Keratinocyte (primary cell): ENCODE results near the gene C1QTNF12. TPM values are rescaled to one million over a fixed set of nuclear protein-coding genes. Genes with fewer than 3 reads are reported as not detected.

Source experiments
- DNase-seq: peaks from one replicate; pipeline ENCODE4 v3.0.0-alpha.2; 2011; ENCODE audit warnings: low read depth, missing footprints, low spot score
- FAIRE-seq: peaks from 2 replicates; lab custom pipeline; 2011; peaks lifted over from hg19 to GRCh38; lab: Jason Lieb, UNC
- H2AFZ ChIP-seq: 2 replicates; pipeline ENCODE4 v1.6.0; 2012; ENCODE audit warnings: low read length, control low read depth, inconsistent platforms; ENCODE audit not compliant: control insufficient read depth
- H3K27ac ChIP-seq: 2 replicates; pipeline ENCODE4 v1.5.1; 2011; ENCODE audit warnings: low read length; ENCODE audit not compliant: control insufficient read depth, insufficient read depth
- H3K27me3 ChIP-seq: 3 replicates; pipeline ENCODE4 v1.6.0; 2011; ENCODE audit warnings: low read length; ENCODE audit not compliant: control insufficient read depth, insufficient read depth; ENCODE audit errors: extremely low read depth
- H3K36me3 ChIP-seq, 2 experiments: 2 replicates in 1 of 2; 3 replicates in 1 of 2; pipeline ENCODE4 v1.5.1; 2011; ENCODE audit warnings: low read length in 2 of 2, mild to moderate bottlenecking in 1 of 2; ENCODE audit not compliant: control insufficient read depth in 2 of 2, insufficient read depth in 2 of 2; ENCODE audit errors: extremely low read depth in 1 of 2
- H3K4me1 ChIP-seq: 3 replicates; pipeline ENCODE4 v1.5.1; 2011; ENCODE audit warnings: low read length; ENCODE audit not compliant: control insufficient read depth, insufficient read depth; ENCODE audit errors: extremely low read depth
- H3K4me2 ChIP-seq: 3 replicates; pipeline ENCODE4 v1.6.0; 2011; ENCODE audit warnings: low read depth, low read length; ENCODE audit not compliant: control insufficient read depth, insufficient read depth; ENCODE audit errors: extremely low read depth
- H3K4me3 ChIP-seq, 3 experiments: fragments of 200-600 bp in 1 of 3; sonication (generic) in 1 of 3; 2 replicates in 2 of 3; 3 replicates in 1 of 3; pipeline ENCODE4 v1.5.1; 2011 to 2016; ENCODE audit warnings: low read length in 3 of 3, mild to moderate bottlenecking in 3 of 3, control low read depth in 2 of 3, inconsistent platforms in 1 of 3, low read depth in 1 of 3, mixed read lengths in 1 of 3, mixed run types in 1 of 3, moderate library complexity in 1 of 3; ENCODE audit not compliant: control insufficient read depth in 2 of 3, insufficient read depth in 2 of 3; ENCODE audit errors: extremely low read depth in 1 of 3
- H3K79me2 ChIP-seq: 2 replicates; pipeline ENCODE4 v1.6.0; 2012; ENCODE audit warnings: low read length; ENCODE audit not compliant: control insufficient read depth, insufficient read depth
- H3K9ac ChIP-seq: 3 replicates; pipeline ENCODE4 v1.6.0; 2011; ENCODE audit warnings: low read length; ENCODE audit not compliant: control insufficient read depth, insufficient read depth; ENCODE audit errors: extremely low read depth
- H3K9me1 ChIP-seq: 3 replicates; pipeline ENCODE4 v1.6.0; 2011; ENCODE audit warnings: low read length; ENCODE audit not compliant: control insufficient read depth, insufficient read depth; ENCODE audit errors: extremely low read depth
- H3K9me3 ChIP-seq: 2 replicates; pipeline ENCODE4 v1.5.1; 2012; ENCODE audit warnings: low read depth, low read length; ENCODE audit not compliant: control insufficient read depth
- H4K20me1 ChIP-seq: 3 replicates; pipeline ENCODE4 v1.6.0; 2011; ENCODE audit warnings: low read length; ENCODE audit not compliant: control insufficient read depth, insufficient read depth; ENCODE audit errors: extremely low read depth
- EZH2 ChIP-seq: IDR thresholded peaks from one replicate; pipeline ENCODE4 v1.6.1; 2012; ENCODE audit warnings: inconsistent platforms, mild to moderate bottlenecking, low read length, moderate library complexity
- dilution Hi-C: fragments of 300-500 bp; cut with MboI; formaldehyde crosslinking; loops from one replicate; pipeline ENCODE4 v1.7.0; 2020; ENCODE audit warnings: low sequenced_read_pairs; ENCODE audit not compliant: extremely low pct_ligation_motif_present
- polyA plus RNA-seq, 5 experiments: library from polyadenylated mRNA; depleted of rRNA in 3 of 5; stranded (reverse) in 3 of 5; stranded (forward) in 1 of 5; unstranded in 1 of 5; fragments of >200 nt; gene quantifications; 1 replicate in 1 of 5; 2 replicates in 3 of 5; 3 replicates in 1 of 5; pipeline versions ENCODE4 v1.2.1 to v1.2.3, GENCODE V29; 2011 to 2012; ENCODE audit warnings: missing spikeins in 2 of 5, low read depth in 1 of 5, low replicate concordance in 1 of 5
- TF ChIP-seq, protein P1 (sequence below), 3 experiments: IDR thresholded peaks in 1 of 3; conservative IDR thresholded peaks in 1 of 3; optimal IDR thresholded peaks in 1 of 3; 2 replicates in 2 of 3; 3 replicates in 1 of 3; pipeline versions ENCODE3 to v1.5.1; 2011; ENCODE audit warnings: low read length in 3 of 3, mild to moderate bottlenecking in 3 of 3, moderate library complexity in 2 of 3, control low read depth in 1 of 3, inconsistent platforms in 1 of 3; ENCODE audit not compliant: insufficient read depth in 2 of 3; ENCODE audit errors: extremely low read depth in 1 of 3

Gene C1QTNF12
- polyA plus RNA-seq, 1 donor (not counting 4 experiments of a cell fraction or from before 2014, with no cell fraction given): 0.18 TPM

DNA sequence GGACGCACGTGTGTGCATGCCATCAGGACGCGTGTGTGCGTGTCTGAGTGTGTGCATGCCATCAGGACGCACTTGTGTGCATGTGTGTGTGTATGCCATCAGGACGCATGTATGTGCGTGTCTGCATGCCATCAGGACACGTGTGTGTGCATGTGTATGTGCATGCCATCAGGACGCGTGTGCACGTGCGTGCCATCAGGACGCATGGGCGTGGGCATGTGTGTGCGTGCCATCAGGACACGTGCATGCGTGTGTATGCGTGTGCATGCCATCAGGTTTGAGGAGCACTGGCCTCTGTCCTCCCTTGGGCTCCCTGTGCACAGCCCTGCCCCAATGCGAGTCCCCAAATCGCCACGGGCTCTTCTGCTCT lies 12.6 kb upstream of the C1QTNF12 start:
- H3K27me3 ChIP-seq: no peaks in the 10 kb centered on the region
- H3K4me3 ChIP-seq: no peak overlapping the region
- dilution Hi-C loops: no loop called here
- DNase-seq (no peak), FAIRE-seq (no peak)
- peaks cover 16% of the 10 kb centered on the region for H4K20me1 ChIP-seq
- no peaks in the 10 kb centered on the region for H3K9me3 ChIP-seq
- TF ChIP-seq EZH2: no peak
- TF ChIP-seq, protein P1, sequence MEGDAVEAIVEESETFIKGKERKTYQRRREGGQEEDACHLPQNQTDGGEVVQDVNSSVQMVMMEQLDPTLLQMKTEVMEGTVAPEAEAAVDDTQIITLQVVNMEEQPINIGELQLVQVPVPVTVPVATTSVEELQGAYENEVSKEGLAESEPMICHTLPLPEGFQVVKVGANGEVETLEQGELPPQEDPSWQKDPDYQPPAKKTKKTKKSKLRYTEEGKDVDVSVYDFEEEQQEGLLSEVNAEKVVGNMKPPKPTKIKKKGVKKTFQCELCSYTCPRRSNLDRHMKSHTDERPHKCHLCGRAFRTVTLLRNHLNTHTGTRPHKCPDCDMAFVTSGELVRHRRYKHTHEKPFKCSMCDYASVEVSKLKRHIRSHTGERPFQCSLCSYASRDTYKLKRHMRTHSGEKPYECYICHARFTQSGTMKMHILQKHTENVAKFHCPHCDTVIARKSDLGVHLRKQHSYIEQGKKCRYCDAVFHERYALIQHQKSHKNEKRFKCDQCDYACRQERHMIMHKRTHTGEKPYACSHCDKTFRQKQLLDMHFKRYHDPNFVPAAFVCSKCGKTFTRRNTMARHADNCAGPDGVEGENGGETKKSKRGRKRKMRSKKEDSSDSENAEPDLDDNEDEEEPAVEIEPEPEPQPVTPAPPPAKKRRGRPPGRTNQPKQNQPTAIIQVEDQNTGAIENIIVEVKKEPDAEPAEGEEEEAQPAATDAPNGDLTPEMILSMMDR (optimal IDR thresholded peaks at IDR 0.05 in 1 of 3, IDR thresholded peaks at IDR 0.05 in 1 of 3, conservative IDR thresholded peaks at IDR 0.05 in 1 of 3; ENCODE audit: extremely low read depth in 1 of 3, insufficient read depth in 2 of 3, low read length in 3 of 3): no peak
- H3K36me3 ChIP-seq: peaks cover 40 to 47% of the 10 kb centered on the region in 2 experiments
- peak overlapping the region; percentile 10 for H3K27ac ChIP-seq
- H3K4me2 ChIP-seq: no peak overlapping the region
- no peak overlapping the region for H3K9ac ChIP-seq
- H3K4me1 ChIP-seq: peaks cover 11% of the 10 kb centered on the region
- H3K9me1 ChIP-seq: no peaks in the 10 kb centered on the region
- no peak overlapping the region for H2AFZ ChIP-seq
- H3K79me2 ChIP-seq: peaks cover 7% of the 10 kb centered on the region

DNA sequence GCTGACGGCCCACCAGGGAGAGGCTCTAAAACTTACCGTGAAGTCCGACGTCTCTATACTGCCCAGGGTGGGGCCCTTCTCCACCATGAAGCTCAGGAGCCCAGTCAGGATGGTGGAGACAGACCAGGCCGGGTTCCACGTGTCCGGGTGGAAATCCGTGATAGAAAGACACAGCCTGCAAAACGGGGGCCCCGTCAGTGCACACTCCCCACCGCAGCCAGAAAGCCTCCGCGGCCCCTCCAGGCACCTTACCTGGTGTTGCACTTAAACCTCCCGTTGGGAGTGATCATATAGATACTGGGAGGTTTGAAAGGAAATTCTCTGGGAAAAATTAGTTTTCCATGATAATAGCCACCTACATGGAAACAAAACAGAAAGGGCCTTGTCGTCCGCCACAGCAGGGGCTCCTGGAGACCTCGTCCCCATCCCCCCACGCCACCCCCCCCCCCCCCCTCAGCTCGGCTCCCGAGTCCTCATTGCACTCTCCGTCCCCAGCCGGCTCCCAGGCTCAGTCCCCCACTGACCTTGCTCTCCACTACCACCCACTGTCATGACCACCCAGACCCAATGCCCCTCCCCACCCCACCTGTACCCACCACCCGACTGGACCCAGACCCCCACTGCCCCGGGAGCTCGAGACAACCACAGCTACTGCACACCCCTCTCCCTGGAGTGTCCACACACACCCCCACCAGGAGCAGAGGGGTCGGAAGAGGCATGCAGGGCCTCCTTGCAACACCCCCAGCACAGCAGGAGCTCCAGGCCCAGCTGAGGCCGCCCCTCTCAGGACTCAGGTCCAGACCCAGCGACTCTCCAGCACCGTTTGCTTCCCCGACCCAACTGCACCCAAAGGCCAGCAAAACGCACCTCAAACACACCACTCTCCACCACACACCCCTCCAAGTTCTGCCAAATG lies 10.7 kb upstream of the C1QTNF12 start:
- FAIRE-seq (no peak), DNase-seq (no peak)
- Histone ChIP-seq H4K20me1 (peaks cover 16% of the 10 kb centered on the region), H3K4me2 (no peak overlapping the region), H3K9me1 (no peaks in the 10 kb centered on the region), H3K27ac (no peak overlapping the region), H2AFZ (no peak overlapping the region), H3K79me2 (peaks cover 5% of the 10 kb centered on the region), H3K4me3 (no peak overlapping the region), H3K9ac (no peak overlapping the region), H3K36me3 (peaks cover 32 to 40% of the 10 kb centered on the region in 2 experiments), H3K27me3 (no peaks in the 10 kb centered on the region), H3K9me3 (no peaks in the 10 kb centered on the region), H3K4me1 (peaks cover 11% of the 10 kb centered on the region)
- TF ChIP-seq EZH2: no peak
- TF ChIP-seq, protein P1 (optimal IDR thresholded peaks at IDR 0.05 in 1 of 3, IDR thresholded peaks at IDR 0.05 in 1 of 3, conservative IDR thresholded peaks at IDR 0.05 in 1 of 3; ENCODE audit: extremely low read depth in 1 of 3, insufficient read depth in 2 of 3, low read length in 3 of 3): no peak
- dilution Hi-C loops: no loop called here
